Activated T-cell treated with anti-CD3 and anti-CD28 coated beads, Interleukin-2, amount 50 U/mL, for 1 hour (primary cell): ENCODE data around the gene JPH3.
"Not testable (repeated sequence)": the region's sequence is repeated elsewhere in the genome, so short reads cannot be mapped to it uniquely, and the experiment has no call there.

Experiments
- DNase-seq: peaks from one replicate; pipeline ENCODE4 v3.0.0-alpha.2; 2020

JPH3 gene

GRCh38 chr16:87658564-87659225 is 56.4 kb downstream of the JPH3 start:
- DNase-seq, result no peak

GRCh38 chr16:87661561-87661960 is 59.3 kb downstream of the JPH3 start:
- peak; percentile 25 for DNase-seq

- DNase-seq, result no peak
These were observed 60.2 kb downstream of the JPH3 start for GRCh38 chr16:87662254-87663204.

GRCh38 chr16:87664792-87665191 is 62.5 kb downstream of the JPH3 start:
- DNase-seq, result no peak

GRCh38 chr16:87665193-87665592 is 62.9 kb downstream of the JPH3 start:
- no peak for DNase-seq

- DNase-seq, result no peak
These were observed 64.6 kb downstream of the JPH3 start for GRCh38 chr16:87666919-87667318.

GRCh38 chr16:87667443-87667842 is 65.1 kb downstream of the JPH3 start:
- no peak for DNase-seq

GRCh38 chr16:87667946-87668345 is 65.6 kb downstream of the JPH3 start:
- DNase-seq, result no peak

- DNase-seq, result no peak
These were observed 67.4 kb downstream of the JPH3 start for GRCh38 chr16:87669672-87670071.

GRCh38 chr16:87671221-87671620 is 68.9 kb downstream of the JPH3 start:
- DNase-seq, result no peak

- no peak for DNase-seq
These were observed 69.5 kb downstream of the JPH3 start for GRCh38 chr16:87671715-87672270.

GRCh38 chr16:87674419-87674818 is 72.1 kb downstream of the JPH3 start:
- DNase-seq, result no peak

- no peak for DNase-seq
These were observed 72.9 kb downstream of the JPH3 start for GRCh38 chr16:87675111-87675719.

- no peak for DNase-seq
These were observed 75.5 kb downstream of the JPH3 start for GRCh38 chr16:87677830-87678229.

GRCh38 chr16:87678618-87679017 is 76.3 kb downstream of the JPH3 start:
- no peak for DNase-seq

GRCh38 chr16:87679593-87680271 is 77.4 kb downstream of the JPH3 start:
- no peak for DNase-seq

GRCh38 chr16:87680272-87680644 is 78.0 kb downstream of the JPH3 start:
- no peak for DNase-seq

GRCh38 chr16:87681051-87681602 is 78.8 kb downstream of the JPH3 start:
- not testable (repeated sequence) for DNase-seq

GRCh38 chr16:87681981-87682570 is 79.8 kb downstream of the JPH3 start:
- no peak for DNase-seq

- no peak for DNase-seq
These were observed 80.6 kb downstream of the JPH3 start for GRCh38 chr16:87682852-87683399.

GRCh38 chr16:87684106-87684677 is 81.9 kb downstream of the JPH3 start:
- no peak for DNase-seq
